H1 (cell line): Measurements from ENCODE around the gene COL17A1. TPM values are rescaled to one million over a fixed set of nuclear protein-coding genes. Genes with fewer than 3 reads are reported as not detected.

ENCODE experiments used
- CTCF ChIA-PET: fragments of 300-600 bp; sonication (Branson Sonifier 250); formaldehyde crosslinking; loops from one replicate; lab custom pipeline; 2021; ENCODE audit not compliant: partially characterized antibody; lab: Charles Lee
- POLR2A ChIA-PET: fragments of 300-600 bp; sonication (Branson Sonifier 250); formaldehyde crosslinking; loops from one replicate; lab custom pipeline; 2021; ENCODE audit warnings: inconsistent platforms; ENCODE audit not compliant: partially characterized antibody; lab: Charles Lee
- DNase-seq, 2 experiments: peaks; one replicate each; pipeline versions ENCODE4 v3.0.0 to v3.0.0-alpha.2; 2010 to 2022; ENCODE audit warnings: low spot score in 2 of 2, low read depth in 1 of 2, mixed read lengths in 1 of 2
- FAIRE-seq: peaks from 2 replicates; lab custom pipeline; 2011; peaks lifted over from hg19 to GRCh38; lab: Jason Lieb, UNC
- H2AFZ ChIP-seq: 2 replicates; pipeline ENCODE4 v1.8.1; 2012; ENCODE audit warnings: low read length, inconsistent platforms
- H2AK5ac ChIP-seq: 2 replicates; pipeline ENCODE4 v1.6.1; 2013; ENCODE audit warnings: low read depth, low read length
- H2BK120ac ChIP-seq: replicated peaks from 2 replicates; pipeline ENCODE3; 2013; ENCODE audit warnings: low read depth, low read length, inconsistent platforms
- H2BK12ac ChIP-seq: 2 replicates; pipeline ENCODE4 v1.6.1; 2013; ENCODE audit warnings: low read depth, low read length
- H2BK15ac ChIP-seq: 2 replicates; pipeline ENCODE4 v1.6.1; 2013; ENCODE audit warnings: low read length
- H2BK20ac ChIP-seq: 2 replicates; pipeline ENCODE4 v1.6.1; 2013; ENCODE audit warnings: low read length
- H2BK5ac ChIP-seq: 2 replicates; pipeline ENCODE4 v1.6.1; 2013; ENCODE audit warnings: low read depth, low read length
- H3K14ac ChIP-seq: 2 replicates; pipeline ENCODE4 v1.6.1; 2013; ENCODE audit warnings: inconsistent platforms; ENCODE audit not compliant: insufficient read length
- H3K18ac ChIP-seq: 2 replicates; pipeline ENCODE4 v1.6.1; 2013; ENCODE audit warnings: low read length; ENCODE audit errors: extremely low read depth
- H3K23ac ChIP-seq: 2 replicates; pipeline ENCODE4 v1.6.1; 2013; ENCODE audit warnings: inconsistent platforms; ENCODE audit not compliant: insufficient read length
- H3K23me2 ChIP-seq: 2 replicates; pipeline ENCODE4 v1.6.1; 2013; ENCODE audit warnings: low read depth, low read length
- H3K27ac ChIP-seq: 2 replicates; pipeline ENCODE4 v1.6.1; 2011; ENCODE audit warnings: low read depth, low read length, inconsistent platforms
- H3K27me3 ChIP-seq, 4 experiments: replicated peaks in 1 of 4; 1 replicate in 1 of 4; 2 replicates in 3 of 4; pipeline versions ENCODE4 v1.6.1 to v1.8.1; 2011 to 2013; ENCODE audit warnings: low read length in 3 of 4, mild to moderate bottlenecking in 3 of 4, inconsistent platforms in 2 of 4, mixed read lengths in 2 of 4, moderate library complexity in 1 of 4; ENCODE audit not compliant: control insufficient read depth in 3 of 4, insufficient read depth in 3 of 4; ENCODE audit errors: extremely low read depth in 1 of 4
- H3K36me3 ChIP-seq, 4 experiments: 2 replicates each; pipeline versions ENCODE4 v1.6.1 to v1.8.1; 2011 to 2013; ENCODE audit warnings: mild to moderate bottlenecking in 4 of 4, low read length in 3 of 4, moderate library complexity in 2 of 4, control low read depth in 1 of 4, inconsistent platforms in 1 of 4; ENCODE audit not compliant: insufficient read depth in 4 of 4, control insufficient read depth in 2 of 4
- H3K4ac ChIP-seq: replicated peaks from 2 replicates; pipeline ENCODE3; 2013; ENCODE audit warnings: low read length, low read depth, mixed read lengths, inconsistent platforms; ENCODE audit not compliant: insufficient read length
- H3K4me1 ChIP-seq, 4 experiments: replicated peaks in 1 of 4; 1 replicate in 1 of 4; 2 replicates in 3 of 4; pipeline versions ENCODE4 v1.6.1 to v1.8.1; 2011 to 2013; ENCODE audit warnings: low read length in 3 of 4, inconsistent platforms in 2 of 4, mixed read lengths in 1 of 4; ENCODE audit not compliant: insufficient read depth in 4 of 4, control insufficient read depth in 3 of 4
- H3K4me2 ChIP-seq, 2 experiments: 2 replicates each; pipeline versions ENCODE4 v1.6.1 to v1.8.1; 2011 to 2013; ENCODE audit warnings: low read depth in 2 of 2, low read length in 2 of 2, control low read depth in 1 of 2, inconsistent platforms in 1 of 2, mild to moderate bottlenecking in 1 of 2; ENCODE audit not compliant: insufficient read depth in 1 of 2
- H3K4me3 ChIP-seq, 4 experiments: fragments of 200-600, 300-600 bp in 1 of 4; sonication (generic), shearing (Covaris generic), sonication (Bioruptor Twin) in 1 of 4; 2 replicates each; pipeline versions ENCODE4 v1.5.1 to v1.8.1; 2011 to 2016; ENCODE audit warnings: low read length in 4 of 4, low read depth in 3 of 4, control low read depth in 2 of 4, inconsistent platforms in 2 of 4, mild to moderate bottlenecking in 2 of 4, mixed read lengths in 1 of 4, moderate library complexity in 1 of 4; ENCODE audit not compliant: insufficient read depth in 2 of 4; ENCODE audit errors: extremely low read depth in 1 of 4
- H3K56ac ChIP-seq: replicated peaks from 2 replicates; pipeline ENCODE3; 2013; ENCODE audit warnings: low read depth, mild to moderate bottlenecking, mixed read lengths, low read length, inconsistent platforms; ENCODE audit not compliant: insufficient read length
- H3K79me1 ChIP-seq: 2 replicates; pipeline ENCODE4 v1.6.1; 2013; ENCODE audit warnings: low read depth, low read length, control low read depth
- H3K79me2 ChIP-seq, 2 experiments: 2 replicates each; pipeline versions ENCODE4 v1.6.1 to v1.8.1; 2012 to 2013; ENCODE audit warnings: low read length in 2 of 2, mild to moderate bottlenecking in 2 of 2, inconsistent platforms in 1 of 2; ENCODE audit not compliant: insufficient read depth in 2 of 2, control insufficient read depth in 1 of 2
- H3K9ac ChIP-seq, 4 experiments: replicated peaks in 1 of 4; 1 replicate in 1 of 4; 2 replicates in 3 of 4; pipeline versions ENCODE4 v1.6.1 to v1.8.1; 2011 to 2013; ENCODE audit warnings: low read depth in 3 of 4, low read length in 3 of 4, control low read depth in 2 of 4, mild to moderate bottlenecking in 2 of 4, moderate library complexity in 2 of 4, inconsistent platforms in 1 of 4; ENCODE audit errors: extremely low read depth in 1 of 4
- H3K9me3 ChIP-seq, 2 experiments: 2 replicates each; pipeline versions ENCODE4 v1.6.1 to v1.8.1; 2012 to 2013; ENCODE audit warnings: mild to moderate bottlenecking in 2 of 2, moderate library complexity in 2 of 2, control low read depth in 1 of 2, inconsistent platforms in 1 of 2, low read depth in 1 of 2, low read length in 1 of 2, mixed read lengths in 1 of 2; ENCODE audit not compliant: insufficient read depth in 2 of 2
- H4K20me1 ChIP-seq, 2 experiments: replicated peaks in 1 of 2; 2 replicates each; pipeline versions ENCODE3 to v1.8.1; 2011 to 2013; ENCODE audit warnings: inconsistent platforms in 2 of 2, low read length in 2 of 2, mild to moderate bottlenecking in 1 of 2; ENCODE audit not compliant: insufficient read depth in 2 of 2, control insufficient read depth in 1 of 2
- H4K5ac ChIP-seq: 2 replicates; pipeline ENCODE4 v1.6.1; 2013; ENCODE audit warnings: low read length, low read depth, mixed read lengths, inconsistent platforms; ENCODE audit not compliant: insufficient read length
- H4K8ac ChIP-seq: 2 replicates; pipeline ENCODE4 v1.8.0; 2013; ENCODE audit warnings: mild to moderate bottlenecking, moderate library complexity, low read length, inconsistent platforms; ENCODE audit not compliant: insufficient read depth; ENCODE audit errors: extremely low read depth
- H4K91ac ChIP-seq: replicated peaks from 2 replicates; pipeline ENCODE3; 2013; ENCODE audit warnings: low read length, mixed read lengths, inconsistent platforms; ENCODE audit not compliant: insufficient read length
- CEBPB ChIP-seq: IDR thresholded peaks from 2 replicates; pipeline ENCODE4 v1.6.1; 2012; ENCODE audit warnings: low read depth, low read length
- POLR2AphosphoS5 ChIP-seq: IDR thresholded peaks from 2 replicates; pipeline ENCODE4 v1.6.1; 2011; ENCODE audit warnings: low read depth, low read length
- RNF2 ChIP-seq: fragments of 200-900, 300-1000 bp; sonication (generic); IDR thresholded peaks from 2 replicates; pipeline ENCODE4 v1.7.1; 2016; ENCODE audit warnings: borderline replicate concordance, low read depth, mild to moderate bottlenecking, antibody characterized with exemption, low read length; ENCODE audit not compliant: poor library complexity, severe bottlenecking; ENCODE audit errors: missing control alignments
- SIN3A ChIP-seq, 2 experiments: IDR thresholded peaks in 1 of 2; conservative IDR thresholded peaks in 1 of 2; 2 replicates each; pipeline ENCODE4 v1.6.1; 2011 to 2012; ENCODE audit warnings: low read length in 2 of 2, improper control_type of control experiment in 1 of 2, low read depth in 1 of 2, mild to moderate bottlenecking in 1 of 2
- WGBS, 2 experiments: shearing (Covaris generic) in 1 of 2; methylation state at CpG; one replicate each; pipeline versions ENCODE4 v1.1.6 to v1.1.7; 2013 to 2015; ENCODE audit warnings: low lambda C conversion rate in 2 of 2, mixed read lengths in 2 of 2, inconsistent platforms in 1 of 2, low coverage in 1 of 2, missing lambda C conversion rate in 1 of 2; ENCODE audit not compliant: insufficient replicate concordance in 2 of 2, insufficient coverage in 1 of 2, insufficient read length in 1 of 2; ENCODE audit errors: extremely low coverage in 1 of 2, missing lambda C conversion rate in 1 of 2; 5-methylcytosine and 5-hydroxymethylcytosine counted together
- polyA plus RNA-seq, 7 experiments: library from polyadenylated mRNA; depleted of rRNA in 3 of 7; stranded (reverse) in 5 of 7; unstranded in 2 of 7; fragments of >200 nt in 5 of 7; fragments of 200-250 nt in 2 of 7; gene quantifications; 1 replicate in 5 of 7; 2 replicates in 1 of 7; 4 replicates in 1 of 7; pipeline versions ENCODE4 v1.2.1 to v1.2.3, GENCODE V29; 2011 to 2013; ENCODE audit warnings: missing spikeins in 2 of 7, mixed read lengths in 2 of 7
- total RNA-seq: library from RNA; stranded (reverse); fragmentation: NEBNext Ultra II Directional; extraction: Animal tissue kit (Norgen Biotek cat#: 25700); gene quantifications from 2 replicates; pipeline ENCODE4 v1.2.1, GENCODE V29; 2021

Gene COL17A1
- total and polyA plus RNA-seq, 2 of the 8 experiments (the other 6 are each of a cell fraction or from before 2014, with no cell fraction given): 0.35 to 0.37 TPM

- Histone ChIP-seq H3K18ac (no peak overlapping the region), H3K4ac (no peak overlapping the region), H3K14ac (no peak overlapping the region), H3K4me3 (no peak overlapping the region), H3K36me3 (no peaks in the 10 kb centered on the region), H2BK5ac (no peak overlapping the region), H3K23ac (no peak overlapping the region), H3K9me3 (peaks cover 4 to 5% of the 10 kb centered on the region in 2 experiments; a peak in 3 of 4 replicates), H3K27me3 (no peaks in the 10 kb centered on the region), H3K79me1 (no peaks in the 10 kb centered on the region), H3K9ac (no peak overlapping the region), H4K91ac (no peak overlapping the region), H2BK20ac (no peak overlapping the region), H2AFZ (no peak overlapping the region), H3K79me2 (no peaks in the 10 kb centered on the region), H3K4me2 (no peak overlapping the region), H2BK12ac (no peak overlapping the region), H2BK15ac (no peak overlapping the region), H4K8ac (no peak overlapping the region), H4K5ac (no peak overlapping the region), H2BK120ac (no peak overlapping the region), H4K20me1 (no peaks in the 10 kb centered on the region), H3K23me2 (no peaks in the 10 kb centered on the region), H3K4me1 (peaks cover 0 to 2% (median 0%) of the 10 kb centered on the region in 4 experiments; a peak in 1 of 7 replicates), H3K27ac (no peak overlapping the region), H3K56ac (no peak overlapping the region), H2AK5ac (no peak overlapping the region)
- DNase-seq: no peak
- no peak for FAIRE-seq
- POLR2A ChIA-PET: interaction anchor here (1.3 kb wide), 1 partner anchor 20 kb away, joined by 5 read pairs; the partner anchor contains the start of gene SFR1
- CTCF ChIA-PET: no interaction called here
- no peak for TF ChIP-seq RNF2
- TF ChIP-seq POLR2AphosphoS5: no peak
- TF ChIP-seq CEBPB: no peak
- TF ChIP-seq SIN3A (conservative IDR thresholded peaks at IDR 0.05 in 1 of 2, IDR thresholded peaks at IDR 0.05 in 1 of 2; ENCODE audit: low read depth in 1 of 2, low read length in 2 of 2): no peak
- WGBS, 2 experiments: 88% methylated on average over 1 of the region's 1 CpG; no CpG with 5 or more reads in 1 of the 2 experiments
Measured at GRCh38 chr10:104101902-104102301, 16.2 kb upstream of the COL17A1 start.
